ENCODE results near the gene ZNHIT1. TPM values are rescaled to one million over a fixed set of nuclear protein-coding genes. Genes with fewer than 3 reads are reported as not detected.

Gene ZNHIT1
- total RNA-seq, 4 donors from 2014 or later, result 54.0 to 115 (median 92.2) TPM

DNA sequence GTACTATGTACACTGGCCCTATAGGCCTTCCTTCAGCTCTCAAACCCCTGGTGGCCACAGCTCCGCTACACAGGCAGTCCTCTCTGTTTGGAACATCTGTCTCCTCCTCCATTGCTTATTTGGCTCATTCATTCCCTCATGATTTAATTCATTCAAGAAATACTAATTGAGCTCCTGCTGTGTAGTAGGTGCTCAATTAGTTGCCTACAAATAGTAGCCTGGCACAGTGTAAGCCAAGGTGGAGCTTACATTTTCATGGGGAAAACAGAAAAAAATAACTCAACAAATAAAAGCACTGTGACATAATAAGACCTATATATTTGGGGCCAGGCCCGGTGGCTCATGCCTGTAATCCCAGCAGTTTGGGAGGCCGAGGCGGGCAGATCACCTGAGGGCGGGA is 30.3 kb downstream of the ZNHIT1 start:
- TF ChIP-seq, protein P1, sequence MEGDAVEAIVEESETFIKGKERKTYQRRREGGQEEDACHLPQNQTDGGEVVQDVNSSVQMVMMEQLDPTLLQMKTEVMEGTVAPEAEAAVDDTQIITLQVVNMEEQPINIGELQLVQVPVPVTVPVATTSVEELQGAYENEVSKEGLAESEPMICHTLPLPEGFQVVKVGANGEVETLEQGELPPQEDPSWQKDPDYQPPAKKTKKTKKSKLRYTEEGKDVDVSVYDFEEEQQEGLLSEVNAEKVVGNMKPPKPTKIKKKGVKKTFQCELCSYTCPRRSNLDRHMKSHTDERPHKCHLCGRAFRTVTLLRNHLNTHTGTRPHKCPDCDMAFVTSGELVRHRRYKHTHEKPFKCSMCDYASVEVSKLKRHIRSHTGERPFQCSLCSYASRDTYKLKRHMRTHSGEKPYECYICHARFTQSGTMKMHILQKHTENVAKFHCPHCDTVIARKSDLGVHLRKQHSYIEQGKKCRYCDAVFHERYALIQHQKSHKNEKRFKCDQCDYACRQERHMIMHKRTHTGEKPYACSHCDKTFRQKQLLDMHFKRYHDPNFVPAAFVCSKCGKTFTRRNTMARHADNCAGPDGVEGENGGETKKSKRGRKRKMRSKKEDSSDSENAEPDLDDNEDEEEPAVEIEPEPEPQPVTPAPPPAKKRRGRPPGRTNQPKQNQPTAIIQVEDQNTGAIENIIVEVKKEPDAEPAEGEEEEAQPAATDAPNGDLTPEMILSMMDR (IDR thresholded peaks at IDR 0.05; ENCODE audit: low read depth), result no peak

DNA sequence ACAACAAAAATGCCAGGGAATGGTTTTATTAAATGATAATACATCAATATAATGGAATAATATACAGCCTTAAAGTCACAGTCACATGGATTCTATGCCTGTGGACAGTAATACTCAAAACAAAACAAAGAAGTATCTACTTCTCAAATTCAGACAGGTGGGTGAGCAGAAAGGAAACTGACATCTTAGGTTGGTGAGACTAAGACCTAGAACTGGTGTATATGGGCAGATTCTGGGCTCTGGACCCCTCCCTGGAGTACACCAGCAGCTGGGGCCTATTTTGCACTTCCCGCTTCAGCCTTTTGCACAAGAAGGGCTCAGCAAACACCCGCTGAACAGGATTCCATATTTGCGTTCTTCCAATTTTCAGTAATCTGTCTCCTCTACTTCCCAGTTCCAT is 32.4 kb downstream of the ZNHIT1 start:
- TF ChIP-seq, protein P1 (IDR thresholded peaks at IDR 0.05; ENCODE audit: low read depth), result no peak

DNA sequence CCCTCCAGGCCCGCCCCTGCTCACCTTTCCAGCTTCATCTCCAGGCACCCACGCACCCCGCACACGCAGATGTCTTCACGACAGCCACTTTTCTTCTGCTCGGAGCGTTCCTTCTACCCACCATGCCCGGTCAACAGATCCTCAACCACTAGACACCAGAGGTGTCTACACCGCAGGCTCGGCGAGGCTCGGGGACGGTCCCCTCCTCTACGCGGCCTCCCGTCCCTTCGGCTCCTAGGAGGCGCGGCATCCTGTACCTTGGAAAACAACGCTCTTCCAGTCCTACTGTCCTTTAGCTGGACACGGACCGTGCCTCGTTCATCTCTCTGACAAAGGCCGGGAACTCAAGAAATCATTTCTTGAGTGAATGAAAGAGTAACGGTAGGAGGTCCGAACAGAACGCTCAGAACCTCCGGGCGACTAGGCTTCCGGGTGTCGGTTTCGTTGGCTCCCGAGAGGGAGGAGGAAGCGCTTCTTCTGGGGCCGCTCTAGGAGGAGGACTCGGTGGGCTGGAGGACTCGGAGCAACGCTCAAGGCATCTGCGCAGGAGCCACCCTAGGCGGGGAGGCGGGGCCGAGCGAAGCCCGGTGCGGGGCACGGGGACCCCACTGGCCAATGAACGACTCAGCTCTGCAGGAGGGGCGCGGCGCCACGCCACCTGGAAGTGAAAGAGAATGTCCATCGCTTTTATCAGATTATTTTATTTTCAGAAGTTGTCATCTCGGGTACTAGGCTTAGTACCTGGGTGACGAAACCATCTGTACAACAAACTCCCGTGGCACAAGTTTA is 34.1 kb downstream of the ZNHIT1 start:
- TF ChIP-seq, protein P1 (IDR thresholded peaks at IDR 0.05; ENCODE audit: low read depth), result no peak

DNA sequence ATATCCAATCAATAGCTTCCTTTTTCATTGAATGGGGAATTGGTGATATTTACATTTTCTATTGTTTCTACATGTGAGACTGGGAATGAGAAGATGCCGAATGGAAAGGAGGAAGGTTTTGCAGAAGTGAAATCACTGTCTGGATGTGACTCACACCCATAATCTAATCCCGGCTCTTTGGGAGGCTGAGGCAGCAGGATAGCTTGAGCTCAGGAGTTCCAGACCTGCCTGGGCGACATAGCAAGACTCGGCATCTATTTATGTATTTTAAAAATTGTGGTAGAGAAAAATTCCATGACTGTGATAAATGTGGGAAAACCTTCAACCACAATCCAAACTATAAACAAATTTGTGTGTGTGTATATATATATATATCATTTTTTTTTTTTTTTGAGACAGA is 37.8 kb downstream of the ZNHIT1 start:
- TF ChIP-seq, protein P1 (IDR thresholded peaks at IDR 0.05; ENCODE audit: low read depth), result no peak

DNA sequence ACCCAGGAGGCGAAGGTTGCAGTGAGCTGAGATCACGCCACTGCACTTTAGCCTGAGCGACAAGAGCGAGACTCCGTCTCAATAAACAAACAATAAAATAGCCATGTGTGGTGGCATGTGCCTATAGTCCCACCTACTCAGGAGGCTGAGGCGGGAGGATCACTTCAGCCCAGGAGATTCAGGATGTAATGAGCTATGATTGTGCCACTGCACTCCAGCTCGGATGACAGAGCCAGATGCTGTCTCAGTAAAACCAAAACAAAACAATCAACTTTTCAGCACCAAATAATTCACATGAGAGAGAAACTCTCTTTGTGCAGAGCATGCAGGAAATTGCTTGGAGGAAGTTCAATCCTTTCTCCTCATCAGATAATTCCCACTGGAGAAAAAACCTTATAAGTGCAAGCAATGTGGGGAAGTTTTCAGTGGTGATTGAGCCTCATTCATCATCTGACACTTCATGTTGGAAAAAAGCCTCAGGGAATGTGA is 40.3 kb downstream of the ZNHIT1 start:
- TF ChIP-seq, protein P1 (IDR thresholded peaks at IDR 0.05; ENCODE audit: low read depth), result no peak

DNA sequence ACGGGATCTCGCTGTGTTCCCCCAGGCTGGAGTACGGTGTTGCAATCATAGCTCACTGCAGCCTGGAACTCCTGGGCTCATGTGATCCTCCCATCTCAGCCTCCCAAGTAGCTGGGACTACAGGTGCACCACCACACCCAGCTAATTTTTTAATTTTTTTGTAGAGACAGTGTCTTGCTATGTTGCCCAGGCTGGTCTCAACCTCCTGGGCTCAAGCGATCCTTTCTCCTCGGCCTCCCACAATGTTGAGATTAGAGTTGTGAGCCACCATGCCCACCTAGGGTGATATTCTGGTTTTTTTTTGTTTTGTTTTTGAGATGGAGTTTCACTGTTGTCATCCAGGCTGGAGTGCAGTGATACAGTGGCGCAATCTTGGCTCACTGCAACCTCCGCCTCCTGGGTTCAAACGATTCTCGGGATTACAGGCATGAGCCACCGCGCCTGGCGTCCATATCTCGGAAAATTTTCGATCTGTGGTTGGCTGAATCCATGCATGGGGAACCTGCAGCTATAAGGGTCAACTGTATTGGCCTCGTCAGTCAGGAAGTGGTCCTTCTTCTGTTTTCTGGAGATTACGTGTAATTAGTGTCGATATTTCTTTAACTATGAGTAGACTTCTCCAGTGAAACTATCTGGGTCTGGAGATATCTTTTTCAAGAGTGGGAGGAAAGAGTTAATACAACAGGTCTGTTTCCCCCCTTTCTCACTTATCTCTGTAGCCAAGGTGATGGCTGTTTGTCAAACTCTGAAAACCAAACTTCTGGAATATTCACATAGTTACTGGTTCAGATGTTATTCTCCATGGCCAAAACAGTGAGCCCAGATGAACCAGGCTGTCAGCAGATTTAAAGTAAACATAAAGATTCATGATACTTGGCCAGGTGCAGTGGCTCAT is 47.9 kb downstream of the ZNHIT1 start:
- TF ChIP-seq, protein P1 (IDR thresholded peaks at IDR 0.05; ENCODE audit: low read depth), result no peak

DNA sequence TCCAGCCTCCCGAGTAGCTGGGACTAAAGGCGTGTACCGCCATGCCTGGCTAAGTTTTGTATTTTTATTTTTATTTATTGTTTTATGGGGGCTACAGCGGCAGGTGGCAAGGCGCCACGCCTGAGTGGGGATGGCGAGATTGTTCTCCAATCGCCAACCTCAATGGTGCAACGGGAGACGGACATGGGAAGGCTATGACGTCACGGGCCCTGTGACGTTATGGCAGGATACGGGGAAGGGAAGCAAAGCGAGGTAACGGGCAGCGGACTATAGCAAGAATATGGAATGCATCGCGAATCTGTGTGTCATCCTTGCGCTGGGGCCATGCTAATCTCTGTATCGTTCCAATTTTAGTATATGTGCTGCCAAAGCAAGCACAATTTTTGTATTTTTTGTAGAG is 51.7 kb downstream of the ZNHIT1 start:
- TF ChIP-seq, protein P1 (IDR thresholded peaks at IDR 0.05; ENCODE audit: low read depth), result no peak

Data from subcutaneous adipose tissue (tissue), 4 donors.